Articular chondrocyte of knee joint (primary cell): ENCODE data around the gene SERF1B. TPM values are rescaled to one million over a fixed set of nuclear protein-coding genes. Genes with fewer than 3 reads are reported as not detected.

Source experiments
- small RNA-seq: library from RNA; depleted of rRNA; stranded (forward); fragments of <200 nt; gene quantifications from one replicate; pipeline ENCODE3, GENCODE V24; 2012
- total RNA-seq: library from RNA; depleted of rRNA; stranded (reverse); fragments of >200 nt; gene quantifications from 2 replicates; pipeline ENCODE4 v1.2.3, GENCODE V29; 2012

SERF1B gene
- 13.5 and 16.2 TPM in 2 replicates for total RNA-seq

DNA sequence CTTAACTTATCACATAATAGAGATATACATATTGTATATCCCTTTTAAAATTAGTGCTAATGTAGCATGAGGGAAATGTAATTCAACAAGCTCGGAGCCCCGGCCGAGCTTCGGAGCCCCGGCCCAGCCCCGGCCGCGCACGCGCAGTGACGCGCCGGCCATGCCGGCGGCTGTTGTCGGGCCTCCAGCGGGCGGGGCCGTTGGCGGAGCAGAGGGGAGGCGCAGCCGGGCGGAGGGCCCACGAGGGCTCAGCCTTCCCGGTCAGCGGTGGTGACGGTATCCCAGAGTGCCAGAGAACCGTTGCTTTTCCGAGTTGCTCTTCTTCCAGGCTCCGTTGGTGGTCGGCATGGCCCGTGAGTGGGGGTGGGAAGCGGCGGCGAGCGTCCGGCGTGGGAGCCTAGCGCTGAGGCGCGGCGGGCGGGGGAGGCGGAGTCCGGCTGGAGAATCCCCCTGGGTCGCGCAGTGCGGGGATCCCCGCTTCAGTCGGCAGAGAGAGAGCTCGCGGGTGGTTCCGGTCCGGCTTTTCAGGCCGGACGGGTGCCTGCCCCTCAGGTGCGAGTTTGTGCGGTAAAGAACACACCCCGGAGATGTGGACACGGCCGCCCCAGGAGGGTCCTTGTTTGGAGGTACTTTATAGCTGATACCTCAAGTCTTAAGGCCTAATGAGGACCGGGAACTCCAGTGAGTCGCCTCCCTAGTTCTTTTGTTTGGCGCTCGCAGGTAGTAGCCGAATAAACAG lies at the start of gene SERF1B:
Gene SERF1B, plus strand, starts transcription at position 146 of the 739 bp plus-strand sequence. Its CDS starts 201 bp downstream, at position 347.

Small RNA genes lying within 50 kb of the gene (small RNA-seq; reads per million reads assigned to genes)
- not detected for gene CDH12P2

Other genes with a start within 250 kb of the SERF1B start
- 30.2 and 49.2 TPM in 2 replicates for gene SMN2, start 24.4 kb downstream of the SERF1B start, total RNA-seq